ENCODE measurements around the gene RNF6.

Gene RNF6

DNA sequence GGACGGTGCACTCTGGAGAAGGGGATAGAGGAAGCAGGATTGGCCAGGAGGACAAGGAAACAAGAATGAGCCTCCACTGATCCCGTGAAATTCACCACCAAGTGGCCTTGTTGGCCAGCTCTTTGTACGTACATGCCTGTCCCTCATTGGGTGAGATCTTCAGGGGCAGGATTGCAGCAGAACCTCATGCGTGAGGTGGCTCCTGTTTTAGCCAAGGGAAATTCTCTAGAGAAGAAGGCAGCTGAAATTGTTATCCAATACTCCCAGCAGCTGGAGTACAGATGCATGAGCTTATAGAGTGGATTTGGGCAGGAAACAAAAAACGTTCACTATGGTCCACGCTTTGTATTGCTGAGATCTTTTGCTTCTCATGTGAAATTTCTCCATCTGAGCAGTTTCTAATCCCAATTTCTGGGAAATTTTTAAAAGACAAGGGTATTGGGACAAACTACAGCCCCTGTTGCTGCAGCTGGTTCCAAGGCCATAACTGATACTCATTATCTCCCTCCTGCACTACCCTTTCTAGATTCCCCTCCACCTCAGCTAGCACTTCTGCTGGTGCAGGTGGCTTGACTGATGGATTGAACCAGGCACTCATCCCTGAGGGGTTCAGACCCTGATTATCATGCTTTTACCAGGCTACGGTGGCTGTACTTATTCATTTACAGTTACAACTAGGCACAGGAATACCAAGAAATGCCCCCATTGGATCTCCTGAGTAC, 3.9 kb upstream of the RNF6 start:
- DNase-seq (ENCODE audit: low read depth) = no peak

DNA sequence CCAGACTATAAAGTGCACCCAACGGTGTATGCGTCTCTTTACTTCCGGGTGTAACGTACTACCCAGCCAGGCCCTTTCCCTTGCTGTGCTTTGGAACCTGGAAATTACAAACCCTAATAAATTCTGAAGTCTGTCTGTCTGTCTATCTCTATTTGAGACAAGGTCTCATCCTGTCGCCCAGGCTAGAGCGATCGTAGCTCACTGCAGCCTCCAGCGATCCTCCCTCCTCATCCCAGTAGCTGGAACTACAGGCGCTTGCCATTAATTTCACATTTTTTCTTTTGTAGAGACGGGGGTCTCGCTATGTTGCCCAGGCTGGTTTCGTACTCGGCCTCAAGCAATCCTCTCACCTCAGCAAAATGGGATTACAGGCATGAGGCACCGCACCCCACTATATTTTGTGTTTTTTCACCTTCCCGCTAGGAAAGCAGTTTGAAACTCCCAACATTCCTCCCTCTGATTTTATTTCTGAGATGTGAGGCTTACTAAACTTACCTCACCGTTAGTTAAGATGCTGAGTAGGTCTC, 469 bp upstream of the RNF6 start:
- DNase-seq (ENCODE audit: low read depth) = no peak

DNA sequence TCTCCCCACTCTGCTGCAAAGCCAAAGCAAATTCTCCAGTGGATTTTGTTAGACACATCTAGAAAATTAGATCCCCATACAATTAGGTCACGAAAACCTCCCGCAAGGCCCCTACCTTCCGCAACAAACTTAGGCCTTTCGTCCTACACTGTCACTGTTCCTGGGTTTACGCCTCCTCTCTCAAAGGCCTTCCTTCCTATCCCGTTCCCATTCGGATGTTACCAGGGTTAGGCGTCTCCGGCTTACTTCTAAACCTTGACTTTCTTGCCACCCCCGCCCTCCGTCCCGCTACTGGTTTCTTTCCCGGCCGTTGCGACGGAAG, 754 bp downstream of the RNF6 start:
- DNase-seq (ENCODE audit: low read depth) = no peak

DNA sequence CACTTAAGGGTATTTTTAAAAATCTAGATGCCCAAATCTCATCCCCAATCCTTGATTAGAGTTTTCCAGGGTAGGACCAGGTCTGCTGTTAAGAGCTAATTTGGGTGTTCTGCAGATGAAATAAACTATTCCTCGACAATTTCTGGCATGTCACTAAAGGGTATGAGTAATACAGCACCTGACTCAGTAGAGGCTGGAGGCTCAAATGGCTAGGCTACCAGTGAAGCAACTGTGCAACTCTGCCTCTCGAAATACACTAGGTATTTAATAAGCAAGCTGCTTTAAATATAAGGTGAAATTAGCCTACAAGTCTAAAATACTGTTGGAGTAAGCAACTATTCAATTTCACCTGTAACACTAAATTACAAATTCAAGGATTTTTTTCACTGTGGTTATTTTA, 1.5 kb downstream of the RNF6 start:
- no peak for DNase-seq (ENCODE audit: low read depth)

DNA sequence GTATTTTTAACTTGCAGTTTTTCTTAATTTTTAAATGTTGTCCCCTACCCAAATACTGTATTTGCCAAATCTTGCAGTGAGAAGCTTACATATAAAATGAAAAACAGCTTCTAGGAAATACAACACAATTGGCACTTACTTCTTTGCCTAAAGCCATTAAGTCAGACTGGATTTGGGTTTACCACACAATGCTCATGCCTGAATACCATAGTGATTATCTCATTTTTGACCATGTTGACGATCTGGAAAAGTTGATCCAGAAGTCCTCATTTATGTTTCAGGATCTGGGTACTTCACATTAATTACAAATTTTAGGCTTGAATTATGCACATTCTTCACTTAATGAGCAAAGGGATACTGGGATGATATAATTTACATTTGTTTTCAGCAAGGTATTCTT, 2.4 kb downstream of the RNF6 start:
- DNase-seq (ENCODE audit: low read depth) = no peak

DNA sequence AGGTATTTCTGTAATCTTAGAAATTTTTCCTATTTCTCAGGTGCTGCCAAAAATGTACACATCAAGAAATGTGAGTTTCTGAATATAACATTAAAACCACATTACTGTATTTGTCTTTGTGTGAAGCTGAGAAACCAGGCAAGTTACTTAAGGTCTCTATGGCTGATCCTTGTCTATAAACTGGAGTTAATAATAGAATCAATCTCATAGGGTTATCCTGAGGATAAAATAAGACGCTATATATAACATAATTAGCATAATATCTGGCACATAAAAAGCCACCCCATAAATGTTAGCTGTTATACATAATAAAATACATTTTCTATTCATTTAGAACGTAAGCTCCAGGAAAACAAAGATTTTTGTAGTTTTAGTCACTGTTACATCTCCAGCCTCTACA, 6.1 kb downstream of the RNF6 start:
- no peak for DNase-seq (ENCODE audit: low read depth)

DNA sequence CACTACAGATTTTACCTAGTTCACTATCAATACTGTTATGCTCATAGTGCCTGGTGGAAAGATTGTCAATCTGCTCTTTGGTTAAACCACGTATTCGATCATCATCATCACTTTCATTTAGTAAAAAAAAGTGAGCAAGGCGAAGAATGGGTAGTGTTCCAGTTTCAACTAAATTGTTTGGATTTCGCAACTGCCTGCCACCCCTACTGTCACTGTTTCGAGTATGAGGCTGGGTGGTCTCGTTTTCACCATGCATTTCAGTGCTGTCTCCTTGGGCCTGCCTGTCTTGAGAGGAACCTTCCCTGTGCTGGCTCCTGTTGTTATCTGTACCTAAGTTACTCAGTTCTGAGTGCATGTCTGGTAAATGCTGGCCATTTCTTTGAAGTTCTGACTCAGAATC, 8.1 kb downstream of the RNF6 start:
- DNase-seq (ENCODE audit: low read depth) = no peak

DNA sequence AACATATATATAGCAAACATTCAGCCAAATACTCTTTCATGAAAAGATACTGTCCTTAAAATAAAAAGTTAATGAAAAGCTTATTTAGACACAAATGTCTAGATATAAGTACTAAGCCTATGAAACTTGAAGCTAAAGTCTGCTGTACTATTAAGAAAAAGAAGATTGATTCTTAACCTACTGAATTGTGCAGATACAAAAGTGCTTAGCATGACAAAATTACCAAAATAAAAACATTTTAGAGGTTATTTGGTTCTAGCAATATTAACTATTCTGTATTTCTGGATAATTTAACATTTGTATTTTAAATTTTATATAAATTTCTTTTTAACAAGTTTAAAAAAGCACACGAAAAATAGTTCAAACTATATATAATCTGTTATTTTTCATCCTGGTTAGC, 8.8 kb downstream of the RNF6 start:
- no peak for DNase-seq (ENCODE audit: low read depth)

DNA sequence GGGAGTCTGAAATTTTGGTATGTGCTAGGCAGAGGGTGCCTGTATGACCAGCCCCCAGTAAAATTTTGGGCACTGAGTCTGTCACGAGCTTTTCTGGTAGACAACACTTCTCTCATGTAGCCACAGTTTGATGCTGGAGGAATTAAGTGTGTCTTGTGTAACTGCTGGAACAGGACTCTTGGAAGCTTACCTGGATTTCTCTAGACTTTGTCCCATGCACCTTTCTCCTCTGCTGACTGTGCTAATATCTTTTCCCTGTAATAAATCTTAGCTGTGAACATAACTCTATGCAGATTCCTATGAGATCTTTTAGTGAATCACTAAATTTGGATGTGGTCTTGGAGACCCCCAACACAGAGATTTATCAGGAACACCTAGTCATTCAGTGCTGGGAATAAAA, 13.8 kb downstream of the RNF6 start:
- DNase-seq (ENCODE audit: low read depth) = no peak

DNA sequence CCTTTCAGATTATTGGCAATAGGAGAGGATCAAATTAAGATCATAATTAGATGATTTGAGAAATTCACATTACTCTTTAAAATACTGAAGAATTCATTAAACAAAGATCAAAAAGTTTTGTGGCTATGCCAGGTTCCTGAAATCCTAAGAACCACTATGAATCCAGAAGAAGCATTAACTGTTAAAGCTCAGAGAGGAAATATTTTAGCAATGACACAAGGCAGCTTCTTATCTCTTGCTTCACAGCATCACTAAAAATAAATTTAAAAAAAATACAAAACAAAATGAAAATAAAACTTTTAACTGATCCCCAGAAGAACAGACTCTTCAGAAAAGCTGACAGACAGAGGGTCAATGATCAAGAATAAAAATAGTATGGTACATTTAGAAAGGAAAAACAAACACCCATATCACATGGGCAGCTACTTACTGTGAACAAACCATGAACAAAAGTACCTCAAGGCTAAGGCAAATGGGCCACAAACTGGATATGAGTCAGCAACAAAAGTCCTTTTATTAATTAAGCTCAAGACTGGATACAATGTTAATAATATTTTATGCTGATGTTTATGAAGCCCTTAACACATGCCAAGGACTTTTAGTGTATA, 19.6 kb downstream of the RNF6 start:
- DNase-seq (ENCODE audit: low read depth) = no peak

DNA sequence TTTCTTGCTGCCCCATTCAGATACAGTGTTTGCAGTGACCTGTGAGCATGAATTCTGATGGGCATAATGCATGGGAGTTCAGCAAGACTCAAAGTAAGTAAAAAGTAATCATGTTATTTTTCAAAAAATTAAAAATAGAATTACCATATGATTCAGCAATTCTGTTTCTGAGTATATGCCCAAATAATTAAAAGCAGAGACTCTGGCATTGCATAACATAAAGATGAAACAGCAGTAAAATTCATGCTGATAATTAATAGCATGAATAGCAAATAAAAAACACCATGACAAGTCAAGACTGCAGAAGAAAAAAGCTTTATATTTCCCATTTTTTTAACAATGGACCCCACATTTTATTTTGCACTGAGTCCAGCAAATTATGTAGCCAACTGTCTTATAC, 21.3 kb downstream of the RNF6 start:
- DNase-seq (ENCODE audit: low read depth) = no peak

DNA sequence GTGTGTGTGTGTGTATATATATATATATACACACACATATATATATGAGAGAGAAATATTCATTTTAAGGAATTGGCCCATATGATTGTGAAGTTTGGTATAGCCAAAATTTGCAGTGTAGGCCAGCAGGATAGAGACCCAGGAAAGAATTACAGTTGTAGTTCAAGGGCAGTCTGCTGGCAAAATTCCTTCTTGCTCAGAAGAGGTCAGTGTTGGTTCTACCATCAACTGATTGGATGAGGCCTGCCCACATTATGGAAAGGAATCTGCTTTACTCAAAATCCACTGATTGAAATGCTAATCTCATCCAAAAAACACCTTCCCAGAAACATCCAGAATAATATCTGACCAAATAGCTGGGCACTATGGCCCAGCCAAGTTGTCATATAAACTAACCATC, 24.0 kb downstream of the RNF6 start:
- no peak for DNase-seq (ENCODE audit: low read depth)

DNA sequence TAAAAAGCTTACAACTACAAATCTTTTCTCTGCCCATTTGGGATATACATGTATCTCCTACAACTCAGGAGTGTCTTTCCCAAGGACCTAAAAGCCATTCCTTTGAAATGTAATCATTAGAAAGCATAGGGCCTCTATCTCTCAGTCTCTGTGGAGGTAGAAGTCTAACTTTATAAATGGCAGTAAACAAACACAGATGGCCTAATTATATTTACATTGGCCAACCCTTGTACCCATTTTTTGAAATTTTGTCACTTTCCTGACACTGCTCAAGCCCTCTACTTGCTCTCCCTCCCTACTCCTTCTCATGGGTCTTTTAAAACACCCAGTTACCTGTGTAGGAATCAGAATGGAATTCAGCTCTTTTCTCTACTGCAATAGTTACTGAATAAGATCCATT, 24.8 kb downstream of the RNF6 start:
- no peak for DNase-seq (ENCODE audit: low read depth)

DNA sequence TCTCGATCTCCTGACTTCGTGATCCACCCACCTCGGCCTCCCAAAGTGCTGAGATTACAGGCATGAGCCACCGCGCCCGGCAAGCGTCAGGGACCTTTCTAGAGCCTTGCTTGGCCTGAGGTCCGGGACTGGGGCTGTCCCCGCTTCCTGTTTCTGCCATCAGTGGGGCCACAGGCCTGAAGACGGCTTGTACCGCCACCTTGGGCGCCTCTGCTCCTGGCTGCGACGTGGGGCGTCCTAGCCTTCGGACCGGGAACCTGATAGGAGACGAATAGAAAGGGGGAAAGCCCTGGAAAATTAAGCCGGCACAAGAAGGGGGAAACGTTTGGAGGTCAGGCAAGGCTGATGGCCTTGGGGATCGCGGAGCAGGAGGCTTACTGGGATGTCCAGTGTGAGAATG, 35.1 kb downstream of the RNF6 start:
- no peak for DNase-seq (ENCODE audit: low read depth)

DNA sequence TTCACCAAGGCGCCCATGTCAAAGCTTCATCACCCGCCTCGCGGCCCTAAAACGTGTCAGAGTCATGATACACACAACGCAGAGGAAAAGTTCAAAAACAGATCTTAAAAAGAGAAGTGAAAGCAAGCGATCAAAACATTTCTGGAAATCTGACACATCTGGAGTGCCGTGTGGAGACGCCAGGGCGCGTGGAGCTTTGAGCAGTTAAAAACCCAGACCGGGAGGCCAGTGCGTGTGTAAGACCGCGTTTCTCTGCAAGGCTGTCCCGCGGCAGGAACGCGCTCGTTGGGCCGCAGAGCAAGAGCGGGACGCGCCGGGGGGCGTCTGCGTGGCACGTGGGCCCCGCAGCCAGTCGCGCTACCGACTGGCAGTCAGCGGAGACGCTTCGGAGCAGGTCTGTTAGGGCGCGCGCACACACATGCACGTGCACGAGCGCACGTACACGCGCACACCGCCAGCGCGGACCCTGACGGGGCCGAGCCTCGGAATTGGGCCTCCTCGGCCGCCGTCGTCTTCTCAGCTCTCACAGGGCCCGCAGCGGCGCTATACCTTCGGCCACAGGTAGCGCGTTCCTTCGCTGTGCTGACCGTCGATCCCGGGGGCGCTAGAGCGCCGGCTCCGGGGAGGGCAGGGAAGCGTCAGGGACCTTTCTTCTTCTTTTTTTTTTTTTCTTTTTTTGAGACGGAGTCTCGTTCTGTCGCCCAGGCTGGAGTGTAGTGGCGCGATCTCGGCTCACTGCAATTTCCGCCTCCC, 35.8 kb downstream of the RNF6 start:
- DNase-seq (ENCODE audit: low read depth) = peak; percentile 48

DNA sequence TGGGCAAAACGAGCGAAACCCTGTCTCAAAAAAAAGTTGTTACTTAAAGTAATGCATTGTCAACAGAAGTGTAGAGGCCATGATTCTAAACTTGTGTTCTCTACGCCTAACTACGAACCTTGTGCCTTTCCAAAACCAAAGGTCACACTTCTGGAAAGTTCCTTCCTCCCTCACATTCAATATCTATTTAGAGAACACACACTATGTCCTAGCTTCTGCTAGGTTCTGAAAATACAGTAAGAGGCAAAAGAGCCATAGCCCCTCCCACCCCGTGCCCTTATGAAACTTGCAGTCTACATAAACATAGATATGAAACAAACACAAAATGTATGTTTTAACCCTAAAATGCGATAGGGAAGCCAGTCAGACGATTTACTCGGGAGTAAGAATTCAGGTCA, 36.4 kb downstream of the RNF6 start:
- DNase-seq (ENCODE audit: low read depth) = no peak

DNA sequence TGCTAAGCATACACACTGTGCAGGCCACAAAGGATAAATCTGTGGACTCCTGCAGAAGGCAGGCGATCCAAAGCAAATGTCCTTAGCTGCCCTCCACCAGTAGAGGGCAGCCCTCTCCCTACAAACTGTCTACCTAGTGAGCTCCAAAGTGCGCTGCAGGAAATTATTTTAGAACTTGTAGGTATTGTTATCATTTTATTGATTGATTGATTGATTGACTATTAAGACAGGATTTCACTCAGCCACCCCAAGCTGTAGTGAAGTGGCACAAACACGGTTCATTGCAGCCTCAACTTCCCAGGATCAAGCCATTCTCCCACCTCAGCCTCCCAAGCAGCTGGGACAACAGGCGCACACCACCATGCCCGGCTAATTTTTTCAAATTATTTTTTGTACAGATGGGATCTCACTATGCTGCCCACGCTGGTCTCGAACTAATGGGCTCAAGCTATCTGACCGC, 37.3 kb downstream of the RNF6 start:
- no peak for DNase-seq (ENCODE audit: low read depth)

DNA sequence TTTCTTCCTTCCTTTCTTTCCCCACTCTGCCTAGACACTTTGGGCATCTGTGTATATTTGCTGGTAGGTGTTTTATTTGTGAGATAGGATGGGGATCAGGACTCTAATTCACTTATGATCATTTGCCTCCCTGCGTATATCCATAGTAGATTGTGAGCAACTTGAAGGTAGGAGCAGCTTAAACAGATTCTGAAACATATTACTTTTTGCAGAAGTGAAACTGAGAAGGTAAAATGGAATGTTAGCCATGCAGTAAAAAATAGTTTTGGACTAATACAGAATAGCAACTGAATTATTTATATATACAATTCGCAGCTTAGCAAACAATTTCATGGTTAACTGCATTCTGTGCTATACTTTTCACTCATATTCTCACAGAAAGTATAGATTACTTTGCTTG, 38.7 kb downstream of the RNF6 start:
- no peak for DNase-seq (ENCODE audit: low read depth)

DNA sequence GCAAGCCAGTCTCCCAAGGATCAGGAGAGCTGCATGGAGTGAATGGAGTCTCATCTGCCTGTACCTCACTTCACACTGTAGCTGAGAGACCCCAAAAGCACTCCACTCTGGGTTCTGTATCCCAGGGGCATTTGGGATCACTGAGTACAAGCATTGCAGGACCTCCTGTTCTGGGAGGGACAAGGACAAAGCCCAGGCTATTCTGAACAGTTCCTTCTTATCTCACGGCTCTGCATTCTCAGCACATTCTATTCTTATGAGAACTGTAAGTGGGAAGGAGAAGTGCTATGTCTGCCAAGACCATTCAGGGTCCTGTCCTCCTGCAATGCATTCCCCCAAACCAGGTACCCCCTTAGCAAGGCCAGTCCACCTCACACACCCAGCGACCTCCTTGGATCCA, 42.8 kb downstream of the RNF6 start:
- DNase-seq (ENCODE audit: low read depth) = no peak

DNA sequence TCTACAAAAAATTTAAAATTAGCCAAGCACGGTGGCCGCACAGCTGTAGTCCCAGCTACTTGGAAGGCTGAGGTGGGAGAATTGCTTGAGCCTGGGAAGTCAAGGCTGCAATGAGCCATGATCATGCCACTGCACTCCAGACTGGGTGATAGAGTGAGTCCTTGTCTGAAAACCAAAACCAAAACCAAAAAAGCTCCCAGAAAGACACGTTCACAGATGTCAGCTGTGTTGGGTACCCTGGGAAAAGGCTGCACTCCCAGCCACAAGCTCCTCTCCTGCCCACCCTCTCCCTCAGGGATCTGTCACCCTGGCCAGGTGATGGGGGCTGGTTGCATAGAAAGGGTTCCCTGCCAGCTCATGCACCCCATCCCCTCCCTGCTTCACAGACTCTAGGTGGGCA, 53.3 kb downstream of the RNF6 start:
- no peak for DNase-seq (ENCODE audit: low read depth)

DNA sequence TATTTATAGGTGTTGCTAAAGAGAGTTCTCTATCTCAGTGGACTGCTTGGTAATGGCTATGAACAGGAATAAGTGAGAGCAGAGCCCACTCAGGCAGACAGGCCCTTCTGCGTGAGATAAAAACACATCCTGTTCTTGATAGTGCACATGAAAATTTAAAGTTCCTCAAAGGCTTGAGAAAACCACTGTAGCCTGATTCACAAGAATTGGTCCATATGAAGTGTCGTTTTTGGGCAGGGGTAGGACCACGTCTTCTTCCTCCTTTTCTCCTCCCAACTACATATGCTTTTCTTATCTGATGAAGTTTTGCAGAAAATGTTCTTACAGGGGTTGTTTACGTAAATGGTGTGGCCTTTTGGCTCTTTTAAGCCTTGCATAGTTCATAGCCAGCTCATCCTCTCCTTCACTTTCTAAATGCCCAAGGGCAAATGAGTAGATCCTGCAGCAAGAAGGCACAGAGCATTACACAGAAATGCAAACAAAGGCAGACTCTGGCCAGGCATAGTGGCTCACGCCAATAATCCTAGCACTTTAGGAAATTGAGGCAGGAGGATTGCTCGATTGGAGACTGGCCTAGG, 53.8 kb downstream of the RNF6 start:
- DNase-seq (ENCODE audit: low read depth) = no peak

DNA sequence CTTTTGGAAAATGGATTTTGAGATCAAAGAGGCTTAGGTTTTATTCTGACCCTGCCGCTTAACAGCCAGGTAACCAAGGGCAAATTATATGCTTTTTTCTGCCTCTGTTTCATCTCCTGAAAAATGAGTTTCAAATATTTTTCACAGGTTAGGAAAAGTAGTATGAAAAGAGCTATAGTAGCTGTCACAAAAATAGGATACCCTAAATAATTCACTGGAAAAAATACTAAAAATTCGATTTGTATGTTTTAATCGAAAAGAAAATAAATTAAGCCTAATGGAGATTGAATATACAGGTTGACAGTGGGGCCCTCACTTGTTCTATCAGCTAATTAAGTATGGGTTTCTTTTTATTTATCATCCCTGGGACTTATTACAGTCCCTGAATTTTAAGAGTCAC, 58.3 kb downstream of the RNF6 start:
- DNase-seq (ENCODE audit: low read depth) = no peak

Data from HS-27A (cell line).